Activated CD4-positive, CD25-positive, alpha-beta regulatory T cell treated with anti-CD3 and anti-CD28 coated beads, Interleukin-2, amount 50 U/mL, for 24 hours (primary cell): ENCODE results near the gene ETS2.
A peak's percentile ranks its signal among the peaks of the same experiment; 100 is the strongest.

Experiments used
- ATAC-seq, 2 donors: fragments of 150-1000 bp; cut with Tn5 transposase; one replicate each; pipeline ENCODE4 v1.10.0; 2021; ENCODE audit warnings: mild to moderate bottlenecking in 1 of 2, moderate library complexity in 1 of 2

Gene ETS2

GRCh38 chr21:38802050-38803026, 3.4 kb upstream of the ETS2 start:
- ATAC-seq: no peak

GRCh38 chr21:38803075-38803660, 2.6 kb upstream of the ETS2 start:
- ATAC-seq: no peak

- ATAC-seq: peak in 1 of 2 donors; percentile 4
These were observed 1.5 kb upstream of the ETS2 start for GRCh38 chr21:38804030-38804788.

- ATAC-seq: peak; percentile 37 to 39
These were observed 871 bp upstream of the ETS2 start for GRCh38 chr21:38804789-38805327.

GRCh38 chr21:38806153-38806941, 618 bp downstream of the ETS2 start:
- ATAC-seq: peak; percentile 9 to 25

GRCh38 chr21:38806942-38807284, 1.2 kb downstream of the ETS2 start:
- ATAC-seq: peak; percentile 18 to 25

GRCh38 chr21:38807441-38807871, 1.7 kb downstream of the ETS2 start:
- no peak for ATAC-seq

GRCh38 chr21:38807986-38808385, 2.3 kb downstream of the ETS2 start:
- no peak for ATAC-seq

GRCh38 chr21:38809198-38809878, 3.6 kb downstream of the ETS2 start:
- no peak for ATAC-seq

- no peak for ATAC-seq
These were observed 4.5 kb downstream of the ETS2 start for GRCh38 chr21:38810034-38810825.

GRCh38 chr21:38810826-38811164, 5.1 kb downstream of the ETS2 start:
- no peak for ATAC-seq

- peak in 1 of 2 donors; percentile 14 for ATAC-seq
These were observed 5.5 kb downstream of the ETS2 start for GRCh38 chr21:38811257-38811656.

GRCh38 chr21:38813143-38813542, 7.4 kb downstream of the ETS2 start:
- no peak for ATAC-seq

GRCh38 chr21:38813547-38813946, 7.8 kb downstream of the ETS2 start:
- no peak for ATAC-seq

GRCh38 chr21:38814126-38815059, 8.7 kb downstream of the ETS2 start:
- ATAC-seq: no peak

GRCh38 chr21:38815060-38815405, 9.3 kb downstream of the ETS2 start:
- ATAC-seq: no peak

- ATAC-seq: no peak
These were observed 10.8 kb downstream of the ETS2 start for GRCh38 chr21:38816400-38816977.

- no peak for ATAC-seq
These were observed 11.9 kb downstream of the ETS2 start for GRCh38 chr21:38817371-38818324.
